HUES48 (cell line): Measurements from ENCODE around the gene MED1.
A peak's percentile ranks its signal among the peaks of the same experiment; 100 is the strongest.
"Not testable (repeated sequence)": the region's sequence is repeated elsewhere in the genome, so short reads cannot be mapped to it uniquely, and the experiment has no call there.

Source experiments
- H3K27ac ChIP-seq: one replicate; pipeline ENCODE4 v1.7.0; 2013; ENCODE audit warnings: low read depth, low read length, inconsistent platforms
- H3K27me3 ChIP-seq: 2 replicates; pipeline ENCODE4 v1.6.1; 2013; ENCODE audit warnings: mild to moderate bottlenecking, low read length; ENCODE audit not compliant: control insufficient read depth, insufficient read depth
- H3K36me3 ChIP-seq: 2 replicates; pipeline ENCODE4 v1.6.1; 2013; ENCODE audit warnings: low read length; ENCODE audit not compliant: control insufficient read depth, insufficient read depth
- H3K4me1 ChIP-seq: 2 replicates; pipeline ENCODE4 v1.6.1; 2013; ENCODE audit warnings: mild to moderate bottlenecking, low read length; ENCODE audit not compliant: control insufficient read depth, insufficient read depth
- H3K4me3 ChIP-seq: 2 replicates; pipeline ENCODE4 v1.5.1; 2013; ENCODE audit warnings: mild to moderate bottlenecking, low read depth, low read length
- H3K9ac ChIP-seq: 2 replicates; pipeline ENCODE4 v1.6.1; 2013; ENCODE audit warnings: mild to moderate bottlenecking, low read depth, low read length, moderate library complexity
- H3K9me3 ChIP-seq: 2 replicates; pipeline ENCODE4 v1.6.1; 2013; ENCODE audit warnings: low read length; ENCODE audit not compliant: control insufficient read depth, insufficient read depth

The MED1 gene

DNA sequence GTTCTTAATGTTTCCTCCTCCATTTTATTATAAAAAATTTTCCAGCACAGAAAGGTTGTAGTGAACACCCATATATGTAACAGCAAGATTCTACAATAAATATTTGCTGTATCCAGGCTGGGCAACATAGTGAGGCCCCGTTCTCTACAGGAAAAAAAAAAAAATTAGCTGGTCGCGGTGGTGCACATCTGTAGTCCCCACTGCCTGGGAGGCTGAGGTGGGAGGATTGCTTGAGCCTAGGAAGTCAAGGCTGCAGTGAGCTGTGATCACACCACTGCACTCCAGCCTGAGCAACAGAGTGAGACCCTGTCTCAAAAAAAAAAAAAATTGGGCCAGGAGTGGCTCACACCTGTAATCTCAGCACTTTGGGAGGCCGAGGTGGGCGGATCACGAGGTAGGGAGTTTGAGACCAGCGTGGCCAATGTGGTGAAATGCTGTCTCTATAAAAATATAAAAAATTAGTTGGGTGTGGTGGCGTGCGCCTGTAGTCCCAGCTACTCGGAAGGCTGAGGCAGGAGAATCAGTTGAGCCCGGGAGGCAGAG lies 13.6 kb upstream of the MED1 start:
- not testable (repeated sequence) for H3K27ac ChIP-seq, H3K36me3 ChIP-seq, H3K9me3 ChIP-seq, H3K9ac ChIP-seq, H3K27me3 ChIP-seq
- Histone ChIP-seq H3K4me3 (peak overlapping the region; percentile 92; the same call in 1 of the 2 replicates), H3K4me1 (peaks cover 13% of the 10 kb centered on the region)

DNA sequence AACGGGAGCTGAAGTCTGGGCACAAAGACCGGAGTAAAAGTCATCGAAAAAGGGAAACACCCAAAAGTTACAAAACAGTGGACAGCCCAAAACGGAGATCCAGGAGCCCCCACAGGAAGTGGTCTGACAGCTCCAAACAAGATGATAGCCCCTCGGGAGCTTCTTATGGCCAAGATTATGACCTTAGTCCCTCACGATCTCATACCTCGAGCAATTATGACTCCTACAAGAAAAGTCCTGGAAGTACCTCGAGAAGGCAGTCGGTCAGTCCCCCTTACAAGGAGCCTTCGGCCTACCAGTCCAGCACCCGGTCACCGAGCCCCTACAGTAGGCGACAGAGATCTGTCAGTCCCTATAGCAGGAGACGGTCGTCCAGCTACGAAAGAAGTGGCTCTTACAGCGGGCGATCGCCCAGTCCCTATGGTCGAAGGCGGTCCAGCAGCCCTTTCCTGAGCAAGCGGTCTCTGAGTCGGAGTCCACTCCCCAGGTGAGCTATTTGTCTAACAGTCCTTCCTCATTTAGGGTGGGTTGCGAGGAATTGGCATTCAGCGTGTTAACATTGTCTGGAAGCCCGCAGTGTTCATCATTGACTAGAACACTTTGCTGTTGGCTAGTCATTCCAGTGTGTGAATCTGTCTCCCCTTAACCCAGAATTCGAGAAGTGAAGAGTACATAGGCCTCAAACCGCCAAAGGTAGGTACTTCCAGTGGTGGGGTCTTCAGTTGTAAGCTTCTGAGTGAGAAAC lies 11.7 kb upstream of the MED1 start:
- H3K27ac ChIP-seq, result no peak overlapping the region

DNA sequence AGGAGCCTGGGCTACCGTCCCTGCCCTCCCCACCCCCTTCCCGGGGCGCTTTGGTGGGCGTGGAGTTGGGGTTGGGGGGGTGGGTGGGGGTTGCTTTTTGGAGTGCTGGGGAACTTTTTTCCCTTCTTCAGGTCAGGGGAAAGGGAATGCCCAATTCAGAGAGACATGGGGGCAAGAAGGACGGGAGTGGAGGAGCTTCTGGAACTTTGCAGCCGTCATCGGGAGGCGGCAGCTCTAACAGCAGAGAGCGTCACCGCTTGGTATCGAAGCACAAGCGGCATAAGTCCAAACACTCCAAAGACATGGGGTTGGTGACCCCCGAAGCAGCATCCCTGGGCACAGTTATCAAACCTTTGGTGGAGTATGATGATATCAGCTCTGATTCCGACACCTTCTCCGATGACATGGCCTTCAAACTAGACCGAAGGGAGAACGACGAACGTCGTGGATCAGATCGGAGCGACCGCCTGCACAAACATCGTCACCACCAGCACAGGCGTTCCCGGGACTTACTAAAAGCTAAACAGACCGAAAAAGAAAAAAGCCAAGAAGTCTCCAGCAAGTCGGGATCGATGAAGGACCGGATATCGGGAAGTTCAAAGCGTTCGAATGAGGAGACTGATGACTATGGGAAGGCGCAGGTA lies 11.0 kb upstream of the MED1 start:
- Histone ChIP-seq H3K27ac (peak overlapping the region; percentile 98), H3K4me1 (peaks cover 13% of the 10 kb centered on the region), H3K4me3 (peak overlapping the region; percentile 92)

More for the DNA sequence above, 11.7 kb upstream of the MED1 start:
- no peaks in the 10 kb centered on the region for H3K9me3 ChIP-seq
- H3K27me3 ChIP-seq, result no peaks in the 10 kb centered on the region
- peak overlapping the region; percentile 69 for H3K9ac ChIP-seq
- peak overlapping the region; percentile 92 for H3K4me3 ChIP-seq
- H3K4me1 ChIP-seq, result peaks cover 13% of the 10 kb centered on the region
- peaks cover 7% of the 10 kb centered on the region; the same call in 1 of the 2 replicates for H3K36me3 ChIP-seq

GRCh38 chr17:39461113-39461925 lies 10.3 kb upstream of the MED1 start, which contains the start of gene CDK12:
TSS of gene CDK12 (plus strand) at chr17:39461486. CDS start at chr17:39462072, 586 bp downstream.
- peak within 1 kb of the TSS; percentile 92 for H3K4me3 ChIP-seq
- peak within 1 kb of the TSS; percentile 99 for H3K9ac ChIP-seq
- H3K4me1 ChIP-seq, result peaks cover 13% of the 10 kb centered on the region
- H3K9me3 ChIP-seq, result no peaks in the 10 kb centered on the region
- H3K27me3 ChIP-seq, result no peaks in the 10 kb centered on the region
- H3K36me3 ChIP-seq, result peaks cover 7% of the 10 kb centered on the region; the same call in 1 of the 2 replicates
- peak within 1 kb of the TSS; percentile 98 for H3K27ac ChIP-seq

More for the DNA sequence above, 11.0 kb upstream of the MED1 start:
- peaks cover 7% of the 10 kb centered on the region; the same call in 1 of the 2 replicates for H3K36me3 ChIP-seq
- H3K9me3 ChIP-seq, result no peaks in the 10 kb centered on the region
- no peaks in the 10 kb centered on the region for H3K27me3 ChIP-seq
- H3K9ac ChIP-seq, result peak overlapping the region; percentile 99

DNA sequence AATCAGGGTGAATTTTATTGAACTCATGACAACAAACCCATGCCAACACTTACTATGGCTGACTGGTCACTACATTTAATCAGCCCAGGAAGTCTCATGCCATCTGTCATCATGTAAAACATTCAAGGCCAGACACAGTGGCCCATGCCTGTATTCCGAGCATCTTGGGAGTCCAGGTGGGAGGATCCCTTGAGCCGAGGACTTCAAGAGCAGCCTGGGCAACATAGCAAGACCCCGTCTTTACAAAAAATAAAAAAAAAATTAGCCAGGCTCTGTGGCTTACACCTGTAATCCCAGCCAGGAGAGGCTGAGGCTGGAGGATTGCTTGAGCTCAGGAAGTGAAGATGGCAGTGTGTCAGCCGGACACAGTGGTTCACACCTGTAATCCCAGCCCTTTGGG lies 4.9 kb upstream of the MED1 start:
- Histone ChIP-seq H3K9me3 (no peaks in the 10 kb centered on the region), H3K4me1 (no peaks in the 10 kb centered on the region), H3K27me3 (no peaks in the 10 kb centered on the region)

DNA sequence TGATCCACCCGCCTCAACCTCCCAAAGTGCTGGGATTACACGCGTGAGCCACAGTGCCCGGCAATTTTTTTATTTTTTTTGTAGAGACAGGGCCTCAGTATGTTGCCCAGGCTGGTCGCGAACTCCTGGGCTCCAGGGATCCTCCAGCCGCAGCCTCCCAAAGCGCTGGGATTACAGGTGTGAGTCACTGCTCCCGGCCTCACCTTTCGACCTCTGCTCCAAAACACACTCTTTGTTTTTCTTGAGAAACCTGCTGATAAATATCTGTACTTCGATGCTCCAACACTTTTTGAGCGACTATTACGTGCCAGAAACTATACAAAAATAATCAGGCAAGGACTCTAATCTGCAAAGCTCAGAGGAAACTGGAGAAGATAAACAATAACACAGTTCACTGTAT lies 1.0 kb downstream of the MED1 start:
- Histone ChIP-seq H3K4me1 (peaks cover 4% of the 10 kb centered on the region; the same call in 1 of the 2 replicates), H3K4me3 (peak overlapping the region; percentile 87), H3K36me3 (peaks cover 28% of the 10 kb centered on the region), H3K27me3 (no peaks in the 10 kb centered on the region), H3K9ac (peak overlapping the region; percentile 95), H3K27ac (peak overlapping the region; percentile 97), H3K9me3 (no peaks in the 10 kb centered on the region)

More for the DNA sequence above, 4.9 kb upstream of the MED1 start:
- Histone ChIP-seq H3K27ac (no peak overlapping the region), H3K36me3 (no peaks in the 10 kb centered on the region), H3K9ac (no peak overlapping the region), H3K4me3 (no peak overlapping the region)

DNA sequence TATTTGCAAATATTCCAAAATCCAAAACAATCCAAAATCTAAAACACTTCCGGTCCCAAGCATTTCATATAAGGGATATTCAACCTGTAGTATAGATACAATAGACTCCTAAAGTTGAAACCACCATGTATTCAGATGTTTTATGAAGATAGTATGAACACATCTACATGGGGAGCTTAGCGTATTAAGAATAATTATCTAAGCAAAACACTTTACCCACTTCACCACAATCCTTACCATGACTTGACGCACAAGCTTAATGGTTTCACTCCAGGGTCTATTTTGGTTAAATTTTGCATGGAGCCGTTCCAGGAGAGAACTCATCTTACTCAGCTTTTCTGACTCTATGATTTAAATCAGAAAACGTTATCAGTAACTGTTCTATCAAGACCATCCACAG lies 3.5 kb downstream of the MED1 start:
- peaks cover 47% of the 10 kb centered on the region for H3K36me3 ChIP-seq

DNA sequence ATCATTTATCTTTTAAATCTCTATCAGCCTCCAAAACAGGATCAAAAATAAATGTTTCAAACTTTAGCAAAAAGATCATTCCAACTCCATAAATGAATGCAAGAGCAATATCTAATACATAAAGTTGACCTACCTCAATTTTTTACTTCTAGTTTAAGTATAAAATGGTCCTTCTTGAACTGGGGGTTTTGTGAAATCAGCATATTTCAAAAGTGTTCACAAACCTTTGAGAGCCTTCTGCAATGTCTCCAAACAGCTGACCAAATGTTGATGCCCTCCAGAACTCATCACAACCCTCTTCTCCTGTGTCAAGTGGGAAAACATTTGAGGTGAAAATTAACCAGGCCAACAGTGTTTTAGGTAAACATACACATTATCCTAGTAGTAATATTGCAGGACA lies 7.7 kb downstream of the MED1 start:
- H3K27me3 ChIP-seq, result no peaks in the 10 kb centered on the region
- H3K4me3 ChIP-seq, result no peak overlapping the region
- H3K9ac ChIP-seq, result no peak overlapping the region
- H3K27ac ChIP-seq, result no peak overlapping the region
- peaks cover 88% of the 10 kb centered on the region for H3K36me3 ChIP-seq
- H3K4me1 ChIP-seq, result no peaks in the 10 kb centered on the region
- H3K9me3 ChIP-seq, result no peaks in the 10 kb centered on the region

More for the DNA sequence above, 3.5 kb downstream of the MED1 start:
- Histone ChIP-seq H3K9ac (no peak overlapping the region), H3K27ac (no peak overlapping the region), H3K4me3 (no peak overlapping the region), H3K9me3 (no peaks in the 10 kb centered on the region), H3K27me3 (no peaks in the 10 kb centered on the region), H3K4me1 (peaks cover 4% of the 10 kb centered on the region; the same call in 1 of the 2 replicates)

GRCh38 chr17:39439868-39440267 lies 11.2 kb downstream of the MED1 start:
- not testable (repeated sequence) for H3K27me3 ChIP-seq, H3K9me3 ChIP-seq, H3K4me1 ChIP-seq, H3K27ac ChIP-seq, H3K4me3 ChIP-seq, H3K9ac ChIP-seq
- peaks cover 83% of the 10 kb centered on the region for H3K36me3 ChIP-seq

GRCh38 chr17:39429600-39429999 lies 21.5 kb downstream of the MED1 start:
- no peak overlapping the region for H3K9ac ChIP-seq
- peaks cover 83% of the 10 kb centered on the region for H3K36me3 ChIP-seq
- no peak overlapping the region for H3K4me3 ChIP-seq
- H3K4me1 ChIP-seq, result no peaks in the 10 kb centered on the region
- H3K27me3 ChIP-seq, result no peaks in the 10 kb centered on the region
- H3K9me3 ChIP-seq, result no peaks in the 10 kb centered on the region
- no peak overlapping the region for H3K27ac ChIP-seq
